ENCODE measurements around the gene PDE2A.
A peak's percentile ranks its signal among the peaks of the same experiment; 100 is the strongest.

The PDE2A gene

GRCh38 chr11:72595292-72595684 is 78.9 kb downstream of the PDE2A start:
- no peak for DNase-seq (ENCODE audit: extremely low read depth, low read depth)
- TF ChIP-seq CTCF (IDR thresholded peaks at IDR 0.05; ENCODE audit: low read depth, low read length, missing control alignments): no peak
- H3K4me3 ChIP-seq (replicated peaks; ENCODE audit: low read depth, low read length): no peak overlapping the region

GRCh38 chr11:72594493-72595291 is 79.5 kb downstream of the PDE2A start:
- no peak overlapping the region for H3K4me3 ChIP-seq (replicated peaks; ENCODE audit: low read depth, low read length)
- no peak for TF ChIP-seq CTCF (IDR thresholded peaks at IDR 0.05; ENCODE audit: low read depth, low read length, missing control alignments)
- no peak for DNase-seq (ENCODE audit: extremely low read depth, low read depth)

- no peak for DNase-seq (ENCODE audit: extremely low read depth, low read depth)
- no peak overlapping the region for H3K4me3 ChIP-seq (replicated peaks; ENCODE audit: low read depth, low read length)
- TF ChIP-seq CTCF (IDR thresholded peaks at IDR 0.05; ENCODE audit: low read depth, low read length, missing control alignments): no peak
These were observed 81.3 kb downstream of the PDE2A start for GRCh38 chr11:72592698-72593495.

- TF ChIP-seq CTCF (IDR thresholded peaks at IDR 0.05; ENCODE audit: low read depth, low read length, missing control alignments): no peak
- H3K4me3 ChIP-seq (replicated peaks; ENCODE audit: low read depth, low read length): no peak overlapping the region
- DNase-seq (ENCODE audit: extremely low read depth, low read depth): no peak
These were observed 82.3 kb downstream of the PDE2A start for GRCh38 chr11:72591785-72592502.

- no peak for TF ChIP-seq CTCF (IDR thresholded peaks at IDR 0.05; ENCODE audit: low read depth, low read length, missing control alignments)
- DNase-seq (ENCODE audit: extremely low read depth, low read depth): no peak
- no peak overlapping the region for H3K4me3 ChIP-seq (replicated peaks; ENCODE audit: low read depth, low read length)
These were observed 83.2 kb downstream of the PDE2A start for GRCh38 chr11:72591023-72591422.

GRCh38 chr11:72589802-72590761 is 84.1 kb downstream of the PDE2A start:
- peak; percentile 37 for TF ChIP-seq CTCF (IDR thresholded peaks at IDR 0.05; ENCODE audit: low read depth, low read length, missing control alignments)
- DNase-seq (ENCODE audit: extremely low read depth, low read depth): no peak
- H3K4me3 ChIP-seq (replicated peaks; ENCODE audit: low read depth, low read length): no peak overlapping the region
